GM12864 (cell line): Measurements from ENCODE around the gene SHISA5.

Experiments
- DNase-seq: peaks from one replicate; pipeline ENCODE4 v3.0.0-alpha.2; 2011; ENCODE audit warnings: low read depth
- H3K4me3 ChIP-seq: 2 replicates; pipeline ENCODE4 v1.5.1; 2011; ENCODE audit warnings: mild to moderate bottlenecking, low read depth, low read length, control low read depth
- CTCF ChIP-seq: IDR thresholded peaks from 2 replicates; pipeline ENCODE4 v1.5.1; 2011; ENCODE audit warnings: low read depth, mild to moderate bottlenecking, moderate library complexity, low read length, control low read depth, inconsistent platforms; ENCODE audit errors: missing control alignments

The SHISA5 gene

GRCh38 chr3:48422681-48423080 lies 81.3 kb downstream of the SHISA5 start:
- H3K4me3 ChIP-seq, result no peak overlapping the region
- TF ChIP-seq CTCF, result no peak
- DNase-seq, result no peak

GRCh38 chr3:48422272-48422671 lies 81.7 kb downstream of the SHISA5 start:
- no peak for DNase-seq
- no peak overlapping the region for H3K4me3 ChIP-seq
- peak; percentile 36 for TF ChIP-seq CTCF

GRCh38 chr3:48420561-48420960 lies 83.4 kb downstream of the SHISA5 start:
- no peak overlapping the region for H3K4me3 ChIP-seq
- no peak for DNase-seq
- TF ChIP-seq CTCF, result no peak

DNA sequence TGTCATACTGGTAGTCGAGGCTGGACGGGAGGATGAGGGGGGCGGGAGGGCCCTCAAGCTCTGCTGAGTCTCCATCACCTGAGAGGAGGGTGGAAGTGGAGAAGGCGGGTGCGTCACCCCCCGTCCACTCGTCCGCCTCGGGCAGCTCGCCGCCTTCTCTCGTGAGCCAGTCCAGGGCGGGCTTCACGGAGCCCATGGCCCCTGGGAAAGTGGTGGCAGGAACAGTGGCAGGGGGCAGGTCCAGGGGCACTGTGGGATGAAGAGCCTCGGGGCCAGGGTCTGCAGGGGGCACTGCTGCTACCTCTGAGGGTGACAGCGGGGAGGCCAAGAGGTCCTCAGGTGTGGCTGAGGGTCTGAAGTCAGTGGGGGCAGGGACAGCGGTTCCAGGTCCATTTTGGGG lies 84.4 kb downstream of the SHISA5 start:
- DNase-seq, result no peak
- no peak for TF ChIP-seq CTCF

DNA sequence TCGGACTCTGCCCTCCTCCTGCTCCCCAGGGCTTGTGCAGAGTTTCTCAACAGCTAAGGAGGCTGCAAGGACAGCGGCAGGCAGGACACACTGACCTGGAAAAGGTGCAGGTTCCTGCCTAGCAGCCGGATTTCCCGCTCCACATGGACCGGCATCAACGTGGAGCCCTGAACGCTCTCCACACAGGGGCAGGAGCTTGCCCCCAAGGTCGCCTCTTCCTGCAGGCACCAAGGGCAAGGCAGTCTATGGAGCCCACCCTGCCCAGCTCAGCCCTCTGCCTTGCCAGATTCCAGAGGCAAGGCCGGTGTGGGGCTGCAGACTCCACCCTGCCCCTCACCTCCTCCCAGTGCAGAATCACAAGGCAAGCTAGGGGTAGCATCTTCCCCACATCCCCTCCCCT lies 84.8 kb downstream of the SHISA5 start:
- no peak overlapping the region for H3K4me3 ChIP-seq
- no peak for TF ChIP-seq CTCF
- DNase-seq, result no peak

More for the DNA sequence above, 84.4 kb downstream of the SHISA5 start:
- H3K4me3 ChIP-seq, result no peak overlapping the region

DNA sequence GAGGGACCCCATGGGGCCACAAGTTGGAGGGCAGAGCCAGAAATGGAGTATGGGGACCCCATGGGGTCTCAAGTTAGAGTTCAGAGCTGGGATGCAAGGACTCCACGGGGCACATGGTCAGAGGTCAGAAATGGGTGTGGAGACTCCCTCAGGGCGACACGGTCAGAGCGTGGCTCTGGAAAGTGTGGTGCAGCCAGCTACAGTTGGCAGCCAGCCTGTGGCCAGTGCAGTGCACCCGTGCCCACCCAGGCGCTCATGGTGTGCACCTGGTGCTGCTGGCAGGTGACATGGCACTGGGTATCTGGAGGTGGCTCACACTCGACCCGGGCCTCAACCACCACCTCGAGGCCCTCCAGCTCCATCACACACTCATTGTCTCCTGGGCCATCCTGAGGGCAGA lies 85.3 kb downstream of the SHISA5 start:
- no peak overlapping the region for H3K4me3 ChIP-seq
- TF ChIP-seq CTCF, result no peak
- no peak for DNase-seq

GRCh38 chr3:48418140-48418539 lies 85.8 kb downstream of the SHISA5 start:
- no peak overlapping the region for H3K4me3 ChIP-seq
- DNase-seq, result no peak
- TF ChIP-seq CTCF, result no peak
